ES-I3 (cell line): ENCODE results near the gene CIROP.
A peak's percentile ranks its signal among the peaks of the same experiment; 100 is the strongest.

ENCODE experiments used
- H3K36me3 ChIP-seq: 2 replicates; pipeline ENCODE4 v1.6.1; 2013; ENCODE audit warnings: mild to moderate bottlenecking, low read length, control low read depth, moderate library complexity; ENCODE audit not compliant: insufficient read depth
- H3K4me1 ChIP-seq: 2 replicates; pipeline ENCODE4 v1.6.1; 2013; ENCODE audit warnings: mild to moderate bottlenecking, control low read depth, low read length; ENCODE audit not compliant: insufficient read depth
- H3K9ac ChIP-seq: 2 replicates; pipeline ENCODE4 v1.6.1; 2013; ENCODE audit warnings: low read depth, mild to moderate bottlenecking, low read length, moderate library complexity
- H3K9me3 ChIP-seq: 2 replicates; pipeline ENCODE4 v1.6.1; 2013; ENCODE audit warnings: mild to moderate bottlenecking, low read length, moderate library complexity; ENCODE audit not compliant: control insufficient read depth, insufficient read depth

CIROP gene

DNA sequence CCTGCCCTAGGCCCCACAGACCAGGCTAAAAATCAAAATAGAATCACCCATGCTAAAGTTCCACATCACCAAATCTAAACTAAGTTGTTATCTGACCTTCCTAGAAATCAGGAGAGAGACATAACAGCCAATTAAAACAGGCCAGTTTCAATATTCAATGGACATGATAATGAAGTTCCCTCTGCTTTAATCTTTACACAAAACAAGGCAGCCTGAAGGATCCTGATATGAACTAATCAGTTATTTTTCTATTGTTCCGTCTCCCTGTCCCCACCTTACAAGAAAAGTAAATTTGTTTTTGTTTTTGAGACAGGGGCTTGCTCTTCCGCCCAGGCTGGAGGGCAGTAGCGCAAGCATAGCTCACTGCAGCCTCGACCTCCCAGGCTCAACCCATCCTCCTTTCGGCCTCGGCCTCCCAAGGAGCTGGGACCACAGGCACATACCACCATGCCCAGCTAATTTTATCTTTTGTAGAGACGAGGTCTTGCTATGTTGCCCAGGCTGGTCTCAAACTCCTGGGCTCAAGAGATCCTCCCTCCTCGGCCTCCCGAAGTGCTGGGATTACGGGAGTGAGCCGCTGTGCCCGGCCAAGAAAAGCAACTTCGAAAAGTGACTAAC lies 19.7 kb upstream of the CIROP start:
- no peaks in the 10 kb centered on the region for H3K9me3 ChIP-seq
- no peaks in the 10 kb centered on the region for H3K36me3 ChIP-seq
- H3K9ac ChIP-seq = no peak overlapping the region
- H3K4me1 ChIP-seq = peaks cover 17% of the 10 kb centered on the region

GRCh38 chr14:23123419-23123818 lies 18.6 kb upstream of the CIROP start:
- H3K36me3 ChIP-seq = no peaks in the 10 kb centered on the region
- H3K4me1 ChIP-seq = peaks cover 17% of the 10 kb centered on the region
- no peaks in the 10 kb centered on the region for H3K9me3 ChIP-seq
- no peak overlapping the region for H3K9ac ChIP-seq

GRCh38 chr14:23122086-23122485 lies 17.3 kb upstream of the CIROP start:
- H3K9ac ChIP-seq = no peak overlapping the region
- no peaks in the 10 kb centered on the region for H3K9me3 ChIP-seq
- peaks cover 17% of the 10 kb centered on the region for H3K4me1 ChIP-seq
- H3K36me3 ChIP-seq = no peaks in the 10 kb centered on the region

DNA sequence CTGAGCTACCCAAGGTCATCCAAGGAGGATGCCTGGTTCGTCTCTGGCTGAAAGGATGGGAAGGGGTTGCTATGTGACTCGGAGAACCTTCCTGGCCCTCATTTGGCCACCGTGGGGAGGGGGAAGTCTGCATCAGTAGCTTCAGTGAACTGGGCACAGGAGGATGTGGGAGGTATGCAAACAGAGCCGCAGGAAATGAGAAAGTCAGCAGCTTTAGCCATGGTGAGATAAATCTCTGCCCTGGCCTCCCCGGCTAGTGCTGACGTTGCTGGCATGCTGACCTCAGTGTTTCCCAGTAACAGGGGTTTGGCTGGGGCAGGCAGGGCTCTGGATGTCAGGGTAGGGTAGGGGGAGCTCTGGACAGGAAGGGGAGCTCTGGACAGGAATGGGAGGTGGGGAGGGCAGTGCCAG lies 16.6 kb upstream of the CIROP start:
- no peak overlapping the region for H3K9ac ChIP-seq
- H3K4me1 ChIP-seq = peaks cover 17% of the 10 kb centered on the region
- no peaks in the 10 kb centered on the region for H3K36me3 ChIP-seq
- no peaks in the 10 kb centered on the region for H3K9me3 ChIP-seq

DNA sequence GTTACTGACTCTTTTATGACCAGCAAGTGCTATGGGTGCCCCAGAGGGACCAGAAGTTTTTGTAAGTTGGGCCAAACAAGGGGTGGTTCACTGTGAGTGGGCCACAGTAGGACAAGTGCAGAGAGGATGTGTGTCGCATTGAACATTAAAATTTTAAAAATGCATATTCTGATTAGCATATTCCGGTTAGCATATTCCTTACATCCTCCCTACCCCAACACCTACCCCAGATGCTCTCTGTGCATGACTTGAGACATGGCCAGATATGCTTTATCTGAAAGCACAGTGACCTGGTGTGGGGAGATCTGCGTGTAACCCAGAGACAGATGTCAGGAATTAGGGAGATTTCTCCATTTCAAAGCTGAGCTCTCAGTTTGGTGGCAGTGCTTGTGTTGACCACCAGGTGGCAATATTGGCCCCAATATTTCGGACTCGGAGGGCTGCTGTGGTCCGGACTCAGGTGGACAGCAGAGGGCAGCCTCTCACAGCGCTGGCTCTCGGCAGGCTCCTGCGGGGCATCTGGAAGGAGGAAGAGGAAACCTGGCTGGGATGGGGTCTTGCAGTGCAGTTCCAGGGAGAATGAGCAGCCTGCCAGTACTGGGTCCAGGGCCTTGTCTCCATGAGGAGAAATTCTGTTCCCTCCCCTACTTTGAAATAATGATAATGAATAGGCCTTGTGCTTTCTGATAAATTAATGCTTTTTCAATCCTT lies 15.9 kb upstream of the CIROP start:
- Histone ChIP-seq H3K9me3 (no peaks in the 10 kb centered on the region), H3K4me1 (peaks cover 17% of the 10 kb centered on the region), H3K36me3 (no peaks in the 10 kb centered on the region), H3K9ac (no peak overlapping the region)

GRCh38 chr14:23119363-23120327 lies 14.9 kb upstream of the CIROP start:
- Histone ChIP-seq H3K36me3 (no peaks in the 10 kb centered on the region), H3K9ac (no peak overlapping the region), H3K4me1 (peaks cover 17% of the 10 kb centered on the region), H3K9me3 (no peaks in the 10 kb centered on the region)

DNA sequence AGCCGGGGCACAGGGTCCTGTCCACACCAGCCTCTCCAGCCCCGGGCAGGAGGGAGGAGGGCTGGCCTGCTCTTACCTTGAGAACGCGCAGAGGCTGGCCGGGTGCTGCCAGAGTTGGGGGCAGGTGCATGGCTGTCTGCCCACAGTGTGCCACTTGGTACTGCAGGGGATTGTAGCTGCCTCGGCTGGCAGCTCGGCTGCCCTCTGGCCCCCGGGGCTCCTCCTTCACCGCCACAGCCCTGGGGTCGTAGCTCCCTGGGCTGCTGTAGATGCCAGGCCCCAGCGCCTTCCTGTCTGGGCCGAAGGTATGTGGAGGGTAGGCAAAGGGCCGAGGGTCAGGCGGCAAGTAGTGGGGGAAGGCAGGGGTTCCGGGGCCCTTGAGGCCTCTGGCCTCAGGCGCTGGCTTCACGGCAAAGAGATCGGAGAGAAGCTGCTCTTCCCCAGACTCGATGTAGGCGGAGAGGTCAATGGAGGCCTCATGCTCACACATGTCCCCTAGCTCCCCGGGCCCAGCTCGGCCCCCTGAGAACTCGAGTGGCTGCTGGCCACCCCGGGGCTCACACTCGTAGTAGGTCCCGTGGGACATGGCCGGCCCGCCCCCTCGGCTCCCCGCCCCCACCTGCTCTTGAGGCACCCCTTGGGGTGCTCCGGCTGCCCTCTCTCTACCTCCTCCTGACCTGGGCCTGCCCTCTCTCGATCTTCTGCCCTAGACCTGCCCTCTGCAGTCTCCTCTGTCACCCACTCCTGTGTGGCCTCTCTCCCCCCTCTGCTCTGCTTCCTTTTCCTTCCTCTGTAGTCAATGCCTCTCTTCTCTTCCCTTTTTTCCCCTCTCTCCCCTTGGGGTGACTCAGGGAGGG lies 13.9 kb upstream of the CIROP start, which contains the start of gene CEBPE:
TSS of gene CEBPE (minus strand) at position 750 of the 857 bp plus-strand sequence. CDS start at position 586, 164 bp downstream.
- peaks cover 25% of the 10 kb centered on the region for H3K4me1 ChIP-seq
- no peaks in the 10 kb centered on the region for H3K36me3 ChIP-seq
- no peak within 1 kb of the TSS for H3K9ac ChIP-seq
- no peaks in the 10 kb centered on the region for H3K9me3 ChIP-seq

GRCh38 chr14:23117371-23118020 lies 12.7 kb upstream of the CIROP start:
- Histone ChIP-seq H3K9ac (no peak overlapping the region), H3K9me3 (no peaks in the 10 kb centered on the region), H3K36me3 (no peaks in the 10 kb centered on the region), H3K4me1 (peaks cover 36% of the 10 kb centered on the region)

GRCh38 chr14:23115918-23116317 lies 11.1 kb upstream of the CIROP start:
- Histone ChIP-seq H3K36me3 (no peaks in the 10 kb centered on the region), H3K9ac (no peak overlapping the region), H3K9me3 (no peaks in the 10 kb centered on the region), H3K4me1 (peaks cover 25% of the 10 kb centered on the region)

- Histone ChIP-seq H3K4me1 (peaks cover 25% of the 10 kb centered on the region), H3K36me3 (no peaks in the 10 kb centered on the region), H3K9ac (no peak overlapping the region), H3K9me3 (no peaks in the 10 kb centered on the region)
Observed at GRCh38 chr14:23115039-23115731, 10.4 kb upstream of the CIROP start.

DNA sequence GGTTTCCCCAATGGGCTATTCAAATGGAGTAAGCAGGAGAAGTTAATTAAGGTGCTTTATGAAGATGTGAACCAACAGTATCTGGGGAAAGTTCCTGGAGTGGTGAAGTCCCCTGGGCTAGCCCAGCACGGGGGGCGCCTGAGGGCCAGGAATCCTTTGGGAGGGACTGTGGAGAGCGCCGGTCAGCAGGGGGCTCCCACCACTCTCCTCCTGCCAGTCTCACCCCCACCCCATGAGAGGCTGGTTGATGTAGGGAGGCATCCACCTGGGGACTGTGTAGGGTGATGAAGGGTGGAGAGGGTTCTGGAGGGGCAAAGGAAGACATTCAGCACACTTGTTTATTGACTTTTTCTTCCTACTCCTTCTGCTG lies 9.9 kb upstream of the CIROP start:
- Histone ChIP-seq H3K4me1 (peaks cover 20% of the 10 kb centered on the region), H3K36me3 (no peaks in the 10 kb centered on the region), H3K9me3 (no peaks in the 10 kb centered on the region), H3K9ac (no peak overlapping the region)

GRCh38 chr14:23114120-23114458 lies 9.3 kb upstream of the CIROP start:
- no peaks in the 10 kb centered on the region for H3K36me3 ChIP-seq
- peaks cover 19% of the 10 kb centered on the region for H3K4me1 ChIP-seq
- H3K9me3 ChIP-seq = no peaks in the 10 kb centered on the region
- H3K9ac ChIP-seq = no peak overlapping the region

GRCh38 chr14:23113431-23114119 lies 8.8 kb upstream of the CIROP start:
- H3K4me1 ChIP-seq = peaks cover 19% of the 10 kb centered on the region
- H3K9ac ChIP-seq = peak overlapping the region; percentile 22; the same call in 1 of the 2 replicates
- H3K9me3 ChIP-seq = no peaks in the 10 kb centered on the region
- no peaks in the 10 kb centered on the region for H3K36me3 ChIP-seq
